Measurements from ENCODE around the gene IGF2. TPM values are rescaled to one million over a fixed set of nuclear protein-coding genes. Genes with fewer than 3 reads are reported as not detected.

Gene IGF2
- total RNA-seq, 1 donor from 2014 or later, result 188 TPM

DNA sequence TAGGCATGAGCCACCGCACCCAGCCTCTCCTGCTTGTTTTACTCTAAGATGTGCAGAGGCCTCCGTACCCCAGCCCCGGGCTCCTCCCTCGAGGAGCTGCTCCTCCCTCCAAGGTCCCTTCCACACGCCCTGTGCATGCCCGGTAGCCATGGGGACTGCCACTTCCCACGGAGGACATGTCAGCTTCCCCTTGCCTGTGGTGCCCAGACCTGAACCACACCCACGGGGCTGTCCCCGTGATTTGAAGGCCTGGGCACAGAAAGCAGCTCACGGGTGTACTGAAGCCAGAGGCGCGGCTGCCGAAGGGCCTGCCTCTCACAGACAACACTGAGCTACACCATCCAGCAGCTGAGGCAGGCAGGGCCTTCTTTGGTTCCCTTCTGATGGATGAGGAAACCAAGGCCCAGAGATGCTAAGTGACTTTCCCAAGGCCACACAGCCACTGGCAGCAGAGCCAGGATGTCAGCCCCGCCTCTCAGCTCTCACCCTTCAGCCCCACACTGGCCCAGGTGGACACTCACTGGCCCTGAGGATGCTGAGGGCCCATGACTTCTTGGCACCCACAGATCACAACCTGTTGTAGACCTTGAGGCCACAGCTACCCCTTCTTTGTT lies 14.5 kb upstream of the IGF2 start:
- Histone ChIP-seq H4K20me1 (ENCODE audit: insufficient read depth, low read length) (peaks cover 16% of the 10 kb centered on the region), H2AFZ (ENCODE audit: low read depth, low read length) (no peak overlapping the region), H3K27ac (ENCODE audit: low read depth, low read length) (no peak overlapping the region), H3K9ac (ENCODE audit: low read length) (no peak overlapping the region), H3K4me2 (ENCODE audit: low read length) (no peak overlapping the region), H3K4me3 (ENCODE audit: insufficient read depth, low read depth, low read length) (no peak overlapping the region), H3K9me3 (ENCODE audit: insufficient read depth, low read depth, low read length) (no peaks in the 10 kb centered on the region), H3K79me2 (ENCODE audit: insufficient read depth, low read length) (no peaks in the 10 kb centered on the region), H3K27me3 (ENCODE audit: insufficient read depth, low read length) (peaks cover 25% of the 10 kb centered on the region), H3K4me1 (ENCODE audit: insufficient read depth, low read length) (no peaks in the 10 kb centered on the region), H3K36me3 (ENCODE audit: insufficient read depth, low read length) (no peaks in the 10 kb centered on the region)
- Mint-ChIP-seq H3K27ac (ENCODE audit: unreplicated experiment) (no peak overlapping the region), H3K4me3 (ENCODE audit: unreplicated experiment) (no peak overlapping the region), H3K27me3 (ENCODE audit: low read depth, unreplicated experiment) (peaks cover 33% of the 10 kb centered on the region), H3K4me1 (ENCODE audit: low read depth, unreplicated experiment) (no peaks in the 10 kb centered on the region), H3K36me3 (ENCODE audit: low read depth, unreplicated experiment) (no peaks in the 10 kb centered on the region), H3K9me3 (ENCODE audit: unreplicated experiment) (no peaks in the 10 kb centered on the region)
- no peak for DNase-seq (ENCODE audit: low read depth)
- FAIRE-seq, result no peak
- TF ChIP-seq CTCF (IDR thresholded peaks at IDR 0.05; ENCODE audit: insufficient read depth, low read depth, low read length) (no peak), EZH2 (IDR thresholded peaks at IDR 0.05; ENCODE audit: insufficient read depth, low read length) (no peak)

GRCh38 chr11:2151500-2152257 lies 12.5 kb upstream of the IGF2 start:
- no peak overlapping the region for H3K4me3 Mint-ChIP-seq (ENCODE audit: unreplicated experiment)
- H3K27me3 ChIP-seq (ENCODE audit: insufficient read depth, low read length), result peaks cover 43% of the 10 kb centered on the region
- H3K36me3 Mint-ChIP-seq (ENCODE audit: low read depth, unreplicated experiment), result no peaks in the 10 kb centered on the region
- no peaks in the 10 kb centered on the region for H3K9me3 ChIP-seq (ENCODE audit: insufficient read depth, low read depth, low read length)
- H4K20me1 ChIP-seq (ENCODE audit: insufficient read depth, low read length), result peaks cover 16% of the 10 kb centered on the region
- DNase-seq (ENCODE audit: low read depth), result peak; percentile 16
- no peak overlapping the region for H3K27ac ChIP-seq (ENCODE audit: low read depth, low read length)
- no peaks in the 10 kb centered on the region for H3K4me1 ChIP-seq (ENCODE audit: insufficient read depth, low read length)
- no peak overlapping the region for H2AFZ ChIP-seq (ENCODE audit: low read depth, low read length)
- H3K4me3 ChIP-seq (ENCODE audit: insufficient read depth, low read depth, low read length), result no peak overlapping the region
- H3K4me2 ChIP-seq (ENCODE audit: low read length), result peak overlapping the region; percentile 47
- no peaks in the 10 kb centered on the region for H3K79me2 ChIP-seq (ENCODE audit: insufficient read depth, low read length)
- H3K36me3 ChIP-seq (ENCODE audit: insufficient read depth, low read length), result no peaks in the 10 kb centered on the region
- no peaks in the 10 kb centered on the region for H3K4me1 Mint-ChIP-seq (ENCODE audit: low read depth, unreplicated experiment)
- no peak overlapping the region for H3K9ac ChIP-seq (ENCODE audit: low read length)
- peaks cover 49% of the 10 kb centered on the region for H3K27me3 Mint-ChIP-seq (ENCODE audit: low read depth, unreplicated experiment)
- TF ChIP-seq CTCF (IDR thresholded peaks at IDR 0.05; ENCODE audit: insufficient read depth, low read depth, low read length) (peak; percentile 74), EZH2 (IDR thresholded peaks at IDR 0.05; ENCODE audit: insufficient read depth, low read length) (no peak)
- FAIRE-seq, result no peak
- no peaks in the 10 kb centered on the region for H3K9me3 Mint-ChIP-seq (ENCODE audit: unreplicated experiment)
- no peak overlapping the region for H3K27ac Mint-ChIP-seq (ENCODE audit: unreplicated experiment)

Data from astrocyte (in vitro differentiated cells and primary cell).